Neural progenitor cell (in vitro differentiated cells): ENCODE results near the gene SMARCAD1. TPM values are rescaled to one million over a fixed set of nuclear protein-coding genes. Genes with fewer than 3 reads are reported as not detected.

ENCODE experiments used
- DNase-seq: peaks from one replicate; pipeline ENCODE4 v3.0.0-alpha.2; 2016; ENCODE audit warnings: low spot score
- H2AFZ ChIP-seq: fragments of 200-600 bp; sonication (generic); replicated peaks from 2 replicates; pipeline ENCODE4 v1.6.1; 2016; ENCODE audit warnings: antibody characterized with exemption
- H3F3A ChIP-seq: fragments of 200-600 bp; sonication (generic); 2 replicates; pipeline ENCODE4 v1.6.1; 2016; ENCODE audit warnings: antibody characterized with exemption, low read depth
- H3K27ac ChIP-seq: fragments of 200-600 bp; sonication (generic); 2 replicates; pipeline ENCODE4 v1.5.1; 2016; ENCODE audit warnings: mild to moderate bottlenecking
- H3K27me3 ChIP-seq: fragments of 200-600 bp; sonication (generic); 2 replicates; pipeline ENCODE4 v1.6.1; 2016; ENCODE audit warnings: mild to moderate bottlenecking, moderate library complexity
- H3K36me3 ChIP-seq: fragments of 200-600 bp; sonication (generic); 2 replicates; pipeline ENCODE4 v1.5.1; 2016
- H3K4me1 ChIP-seq: fragments of 200-600 bp; sonication (generic); 2 replicates; pipeline ENCODE4 v1.6.1; 2016; ENCODE audit warnings: mixed run types
- H3K4me2 ChIP-seq: fragments of 200-600 bp; sonication (generic); 2 replicates; pipeline ENCODE4 v1.6.1; 2016
- H3K4me3 ChIP-seq: fragments of 200-600 bp; sonication (generic); 2 replicates; pipeline ENCODE4 v1.5.1; 2016
- H3K79me2 ChIP-seq: fragments of 200-600 bp; sonication (generic); 2 replicates; pipeline ENCODE4 v1.6.1; 2016; ENCODE audit warnings: low read depth
- H3K9ac ChIP-seq: fragments of 200-600 bp; sonication (generic); 2 replicates; pipeline ENCODE4 v1.6.1; 2016
- H3K9me3 ChIP-seq: fragments of 200-600 bp; sonication (generic); 2 replicates; pipeline ENCODE4 v1.5.1; 2016; ENCODE audit warnings: low read depth
- H4K20me1 ChIP-seq: fragments of 200-600 bp; sonication (generic); 2 replicates; pipeline ENCODE4 v1.6.1; 2016; ENCODE audit warnings: low read depth
- H3K27ac Mint-ChIP-seq: 3 replicates; pipeline ENCODE4 v1.8.0; 2021; ENCODE audit warnings: mixed read lengths
- H3K27me3 Mint-ChIP-seq: 2 replicates; pipeline ENCODE4 v1.8.0; 2022; ENCODE audit warnings: low read depth, mild to moderate bottlenecking, inconsistent platforms, moderate library complexity, mixed read lengths; ENCODE audit not compliant: insufficient read depth
- H3K36me3 Mint-ChIP-seq: 3 replicates; pipeline ENCODE4 v1.8.0; 2021; ENCODE audit warnings: mixed read lengths
- H3K4me1 Mint-ChIP-seq: 3 replicates; pipeline ENCODE4 v1.8.0; 2021; ENCODE audit warnings: mixed read lengths
- H3K4me3 Mint-ChIP-seq: 3 replicates; pipeline ENCODE4 v1.8.0; 2021; ENCODE audit warnings: mild to moderate bottlenecking, moderate library complexity, mixed read lengths
- H3K9me3 Mint-ChIP-seq: 3 replicates; pipeline ENCODE4 v1.8.0; 2020; ENCODE audit warnings: mixed read lengths
- EZH2 ChIP-seq: fragments of 200-600 bp; sonication (generic); IDR thresholded peaks from 2 replicates; pipeline ENCODE4 v1.6.1; 2017; ENCODE audit warnings: antibody characterized with exemption, mild to moderate bottlenecking, moderate library complexity
- EZH2phosphoT487 ChIP-seq: fragments of 200-600 bp; sonication (generic); IDR thresholded peaks from 2 replicates; pipeline ENCODE4 v1.6.1; 2017; ENCODE audit warnings: antibody characterized with exemption
- total RNA-seq: library from RNA; depleted of rRNA; stranded (reverse); fragments of >200 nt; gene quantifications from 2 replicates; pipeline ENCODE4 v1.2.3, GENCODE V29; 2015; ENCODE audit warnings: low replicate concordance
- TF ChIP-seq, protein P1 (sequence below): fragments of 200-600 bp; sonication (generic); IDR thresholded peaks from 2 replicates; pipeline ENCODE4 v1.5.1; 2017; ENCODE audit warnings: antibody characterized with exemption, mild to moderate bottlenecking

Gene SMARCAD1
- total RNA-seq, 1 donor from 2014 or later: 115 TPM

DNA sequence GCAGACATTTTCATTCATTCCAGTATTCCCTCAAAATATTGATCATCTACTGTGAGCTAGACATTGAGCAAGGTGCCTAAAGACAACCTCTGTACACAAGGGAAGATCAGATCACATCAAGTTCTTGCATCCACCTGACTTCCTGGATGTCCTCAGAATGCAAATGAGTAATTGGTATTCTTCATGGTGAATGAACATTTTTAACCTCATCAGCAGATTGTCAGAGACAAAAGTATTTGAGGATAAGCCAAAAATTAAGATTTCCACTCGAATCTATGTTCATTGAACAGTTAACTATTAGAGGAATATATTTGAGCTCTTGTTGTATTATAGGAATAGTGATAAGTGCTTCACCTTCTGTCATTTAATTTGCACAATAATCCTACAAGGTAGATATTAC is 1.3 kb downstream of the SMARCAD1 start:
- no peaks in the 10 kb centered on the region for H3K9me3 Mint-ChIP-seq
- Histone ChIP-seq H3K9me3 (no peaks in the 10 kb centered on the region), H4K20me1 (no peaks in the 10 kb centered on the region), H2AFZ (no peak overlapping the region), H3K4me2 (peak overlapping the region; percentile 96), H3K27me3 (no peaks in the 10 kb centered on the region), H3K4me1 (peaks cover 19% of the 10 kb centered on the region), H3K4me3 (peak overlapping the region; percentile 65), H3K27ac (no peak overlapping the region), H3K36me3 (peaks cover 14% of the 10 kb centered on the region), H3F3A (no peaks in the 10 kb centered on the region), H3K9ac (peak overlapping the region; percentile 91), H3K79me2 (peaks cover 62% of the 10 kb centered on the region)
- peaks cover 20% of the 10 kb centered on the region for H3K4me1 Mint-ChIP-seq
- H3K27ac Mint-ChIP-seq: no peak overlapping the region
- TF ChIP-seq EZH2phosphoT487 (no peak), EZH2 (no peak)
- TF ChIP-seq, protein P1, sequence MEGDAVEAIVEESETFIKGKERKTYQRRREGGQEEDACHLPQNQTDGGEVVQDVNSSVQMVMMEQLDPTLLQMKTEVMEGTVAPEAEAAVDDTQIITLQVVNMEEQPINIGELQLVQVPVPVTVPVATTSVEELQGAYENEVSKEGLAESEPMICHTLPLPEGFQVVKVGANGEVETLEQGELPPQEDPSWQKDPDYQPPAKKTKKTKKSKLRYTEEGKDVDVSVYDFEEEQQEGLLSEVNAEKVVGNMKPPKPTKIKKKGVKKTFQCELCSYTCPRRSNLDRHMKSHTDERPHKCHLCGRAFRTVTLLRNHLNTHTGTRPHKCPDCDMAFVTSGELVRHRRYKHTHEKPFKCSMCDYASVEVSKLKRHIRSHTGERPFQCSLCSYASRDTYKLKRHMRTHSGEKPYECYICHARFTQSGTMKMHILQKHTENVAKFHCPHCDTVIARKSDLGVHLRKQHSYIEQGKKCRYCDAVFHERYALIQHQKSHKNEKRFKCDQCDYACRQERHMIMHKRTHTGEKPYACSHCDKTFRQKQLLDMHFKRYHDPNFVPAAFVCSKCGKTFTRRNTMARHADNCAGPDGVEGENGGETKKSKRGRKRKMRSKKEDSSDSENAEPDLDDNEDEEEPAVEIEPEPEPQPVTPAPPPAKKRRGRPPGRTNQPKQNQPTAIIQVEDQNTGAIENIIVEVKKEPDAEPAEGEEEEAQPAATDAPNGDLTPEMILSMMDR: no peak
- peak overlapping the region; percentile 100 for H3K4me3 Mint-ChIP-seq
- H3K36me3 Mint-ChIP-seq: peaks cover 33% of the 10 kb centered on the region
- H3K27me3 Mint-ChIP-seq: no peaks in the 10 kb centered on the region
- no peak for DNase-seq

DNA sequence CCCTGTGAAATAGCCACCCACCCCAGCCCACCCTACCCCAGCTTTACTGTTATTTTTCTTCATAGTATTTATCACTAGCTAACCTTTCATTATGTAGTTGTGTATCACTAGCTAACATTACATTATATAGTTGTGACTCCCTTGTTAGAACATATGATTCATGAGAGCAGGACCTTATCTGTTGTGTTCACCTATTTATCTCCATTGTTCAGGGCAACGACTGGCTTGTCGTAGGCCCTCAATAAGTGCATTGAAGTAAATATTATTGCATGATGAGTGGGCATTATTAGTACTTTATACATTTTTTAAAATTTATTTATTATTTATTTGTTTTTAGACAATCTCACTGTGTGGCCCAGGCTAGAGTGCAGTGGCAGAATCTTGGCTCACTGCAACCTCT is 4.2 kb downstream of the SMARCAD1 start:
- Histone ChIP-seq H3K27ac (no peak overlapping the region), H4K20me1 (peaks cover 1% of the 10 kb centered on the region), H2AFZ (no peak overlapping the region), H3K9me3 (no peaks in the 10 kb centered on the region), H3K4me3 (no peak overlapping the region), H3F3A (no peaks in the 10 kb centered on the region), H3K79me2 (peaks cover 91% of the 10 kb centered on the region), H3K4me2 (no peak overlapping the region), H3K36me3 (peaks cover 32% of the 10 kb centered on the region), H3K9ac (no peak overlapping the region), H3K4me1 (peaks cover 19% of the 10 kb centered on the region), H3K27me3 (no peaks in the 10 kb centered on the region)
- H3K9me3 Mint-ChIP-seq: no peaks in the 10 kb centered on the region
- no peak for DNase-seq
- peaks cover 20% of the 10 kb centered on the region for H3K4me1 Mint-ChIP-seq
- no peak overlapping the region for H3K4me3 Mint-ChIP-seq
- TF ChIP-seq EZH2: no peak
- no peak for TF ChIP-seq EZH2phosphoT487
- TF ChIP-seq, protein P1: no peak
- H3K27me3 Mint-ChIP-seq: no peaks in the 10 kb centered on the region
- no peak overlapping the region for H3K27ac Mint-ChIP-seq
- peaks cover 58% of the 10 kb centered on the region for H3K36me3 Mint-ChIP-seq

DNA sequence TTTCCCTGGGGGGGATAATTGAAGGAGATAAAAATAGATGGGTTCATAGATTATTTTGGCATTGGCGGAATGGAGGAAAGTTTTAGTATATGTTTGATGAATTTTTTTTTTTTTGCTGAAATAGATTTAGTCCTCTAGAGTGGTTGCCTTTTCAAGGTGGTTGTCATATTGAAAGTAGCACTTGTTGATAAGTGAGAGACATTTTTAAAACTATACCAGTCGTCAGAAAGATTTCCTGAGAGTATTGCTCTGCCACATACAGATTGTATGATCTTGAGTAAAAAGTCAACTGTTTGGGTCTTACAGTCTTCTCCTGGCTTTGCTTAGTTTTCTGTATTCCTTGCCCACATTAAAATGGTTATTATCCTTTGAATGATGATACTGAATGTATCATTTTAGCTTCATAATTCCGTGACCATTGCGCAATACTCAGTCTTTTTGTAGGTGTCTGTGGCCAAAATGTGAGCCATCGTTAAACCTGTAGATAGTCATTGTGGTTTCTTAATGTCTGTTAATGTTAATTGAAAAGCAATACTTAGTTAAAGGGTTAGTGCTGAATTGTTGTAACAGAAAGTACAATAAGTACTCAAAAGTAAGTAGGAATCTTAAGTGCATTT is 7.1 kb downstream of the SMARCAD1 start:
- Mint-ChIP-seq H3K27me3 (no peaks in the 10 kb centered on the region), H3K9me3 (no peaks in the 10 kb centered on the region), H3K4me1 (peaks cover 4% of the 10 kb centered on the region), H3K4me3 (no peak overlapping the region), H3K36me3 (peaks cover 67% of the 10 kb centered on the region), H3K27ac (no peak overlapping the region)
- Histone ChIP-seq H3K9me3 (no peaks in the 10 kb centered on the region), H3K27me3 (no peaks in the 10 kb centered on the region), H3K79me2 (peaks cover 100% of the 10 kb centered on the region), H3K4me3 (no peak overlapping the region), H4K20me1 (peaks cover 22% of the 10 kb centered on the region), H3K27ac (no peak overlapping the region), H3K9ac (no peak overlapping the region), H3K36me3 (peaks cover 39% of the 10 kb centered on the region), H2AFZ (no peak overlapping the region), H3F3A (no peaks in the 10 kb centered on the region), H3K4me1 (peaks cover 4% of the 10 kb centered on the region), H3K4me2 (no peak overlapping the region)
- TF ChIP-seq EZH2 (no peak), EZH2phosphoT487 (no peak)
- TF ChIP-seq, protein P1: no peak
- no peak for DNase-seq
